ENCODE measurements around the gene MBNL2.

Gene MBNL2

DNA sequence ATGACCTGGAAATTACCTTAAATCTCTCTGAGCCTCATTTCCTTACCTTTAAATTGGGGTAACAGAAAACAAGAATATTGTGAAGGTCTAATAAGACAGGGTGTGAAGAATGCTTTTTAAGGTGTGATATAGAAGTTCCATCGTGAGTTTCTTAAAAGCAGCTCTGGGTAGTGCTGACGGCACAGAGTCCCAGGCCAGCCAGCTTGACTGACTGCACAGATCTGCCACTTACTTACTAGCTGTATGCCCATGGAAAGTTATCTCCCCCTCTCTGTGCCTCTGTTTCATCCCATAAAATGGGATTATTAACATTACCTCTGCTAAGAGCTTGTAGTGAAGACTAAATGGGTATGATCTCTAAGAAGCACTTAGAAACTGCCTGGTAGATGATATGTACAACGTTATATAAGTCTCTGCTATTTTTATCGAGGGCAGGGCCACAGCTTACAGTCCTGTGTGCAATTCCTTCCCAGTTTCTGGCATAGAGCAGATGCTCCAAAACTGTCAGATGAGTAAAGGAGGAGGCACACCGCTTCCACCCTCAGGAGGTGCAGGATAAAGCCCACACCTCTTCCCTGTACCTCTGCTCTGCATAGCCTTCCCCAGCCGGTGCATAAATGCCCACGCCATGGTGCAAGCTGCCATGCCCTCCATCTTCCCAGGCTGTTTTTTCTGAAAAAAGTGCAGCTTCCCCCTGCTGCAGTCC is 99.6 kb downstream of the MBNL2 start:
- Histone ChIP-seq H3K14ac (ENCODE audit: low read length) (no peak overlapping the region), H3K36me3 (replicated peaks in 1 of 2; ENCODE audit: control insufficient read depth in 2 of 2, insufficient read depth in 2 of 2, low read length in 2 of 2) (no peaks in the 10 kb centered on the region), H4K91ac (ENCODE audit: low read depth, low read length, poor library complexity) (no peak overlapping the region), H3K4me1 (ENCODE audit: control insufficient read depth in 2 of 2, insufficient read depth in 1 of 2, low read depth in 1 of 2, low read length in 2 of 2) (peaks cover 0 to 3% of the 10 kb centered on the region in 2 donors), H2BK15ac (ENCODE audit: low read length) (no peak overlapping the region), H3K23ac (ENCODE audit: low read depth, low read length, poor library complexity) (no peak overlapping the region), H3K27ac (replicated peaks; ENCODE audit: low read length) (no peak overlapping the region), H3K18ac (ENCODE audit: low read length) (peak overlapping the region; percentile 24), H3K9me3 (replicated peaks in 1 of 2; ENCODE audit: control insufficient read depth in 2 of 2, insufficient read depth in 1 of 2, low read depth in 1 of 2, low read length in 2 of 2) (no peaks in the 10 kb centered on the region), H2AFZ (ENCODE audit: low read length) (no peak overlapping the region), H3K79me1 (ENCODE audit: low read depth, low read length) (no peaks in the 10 kb centered on the region), H2BK12ac (ENCODE audit: low read length) (no peak overlapping the region), H3K27me3 (ENCODE audit: control insufficient read depth in 3 of 3, insufficient read depth in 3 of 3, low read depth in 1 of 3, low read length in 3 of 3) (no peaks in the 10 kb centered on the region), H3K4me3 (ENCODE audit: low read length in 2 of 2) (no peak overlapping the region), H3K4ac (ENCODE audit: low read length) (no peak overlapping the region), H4K8ac (ENCODE audit: low read depth, low read length) (no peak overlapping the region), H2BK120ac (ENCODE audit: low read depth, low read length) (no peak overlapping the region), H2AK5ac (ENCODE audit: low read depth, low read length) (no peak overlapping the region), H3K9ac (ENCODE audit: low read depth, low read length, poor library complexity) (no peak overlapping the region), H2BK5ac (ENCODE audit: low read length) (no peak overlapping the region), H3K4me2 (ENCODE audit: insufficient read depth, low read length, poor library complexity, severe bottlenecking) (no peak overlapping the region)
- DNase-seq (ENCODE audit: low spot score): no peak
- no CpG with 5 or more reads among the region's 7 CpGs for WGBS, 2 donors (ENCODE audit: extremely low coverage in 2 of 2, insufficient read length in 2 of 2, insufficient replicate concordance in 1 of 2)

DNA sequence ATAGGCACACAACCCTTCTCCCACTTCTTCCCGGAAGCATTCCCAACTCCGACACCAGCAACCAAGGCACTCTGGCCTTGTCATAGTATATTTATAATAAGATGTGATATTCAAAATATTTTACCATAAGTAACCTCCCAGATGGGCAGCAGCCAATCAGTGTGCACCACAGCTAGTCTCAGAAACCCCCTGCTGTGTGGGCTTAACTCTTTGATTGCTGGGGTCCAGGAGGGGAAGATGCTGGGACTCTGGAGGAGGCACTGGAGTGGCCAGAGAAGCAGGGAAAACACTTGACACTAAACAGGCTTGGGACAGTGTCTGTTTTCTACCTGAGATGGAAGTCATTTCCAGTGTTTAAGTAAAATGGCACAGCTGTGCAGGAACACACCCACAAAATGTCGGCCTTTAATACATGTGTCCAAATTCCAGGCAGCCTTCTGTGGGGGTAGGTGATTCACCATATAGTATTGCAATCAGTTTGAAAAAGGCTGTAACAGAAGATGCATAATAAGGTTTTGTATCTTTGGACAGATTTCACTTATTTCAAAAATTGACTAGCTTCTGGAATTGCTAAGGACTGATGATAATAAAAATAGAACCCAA is 100.7 kb downstream of the MBNL2 start:
- Histone ChIP-seq H3K27ac (replicated peaks; ENCODE audit: low read length) (no peak overlapping the region), H4K8ac (ENCODE audit: low read depth, low read length) (no peak overlapping the region), H4K91ac (ENCODE audit: low read depth, low read length, poor library complexity) (no peak overlapping the region), H3K14ac (ENCODE audit: low read length) (no peak overlapping the region), H3K4me1 (ENCODE audit: control insufficient read depth in 2 of 2, insufficient read depth in 1 of 2, low read depth in 1 of 2, low read length in 2 of 2) (peaks cover 0 to 7% of the 10 kb centered on the region in 2 donors), H3K4me2 (ENCODE audit: insufficient read depth, low read length, poor library complexity, severe bottlenecking) (no peak overlapping the region), H3K27me3 (ENCODE audit: control insufficient read depth in 3 of 3, insufficient read depth in 3 of 3, low read depth in 1 of 3, low read length in 3 of 3) (no peaks in the 10 kb centered on the region), H3K23ac (ENCODE audit: low read depth, low read length, poor library complexity) (no peak overlapping the region), H3K79me1 (ENCODE audit: low read depth, low read length) (no peaks in the 10 kb centered on the region), H2AK5ac (ENCODE audit: low read depth, low read length) (no peak overlapping the region), H3K9ac (ENCODE audit: low read depth, low read length, poor library complexity) (no peak overlapping the region), H3K36me3 (replicated peaks in 1 of 2; ENCODE audit: control insufficient read depth in 2 of 2, insufficient read depth in 2 of 2, low read length in 2 of 2) (no peaks in the 10 kb centered on the region), H2BK15ac (ENCODE audit: low read length) (no peak overlapping the region), H3K18ac (ENCODE audit: low read length) (no peak overlapping the region), H2BK5ac (ENCODE audit: low read length) (no peak overlapping the region), H3K4me3 (ENCODE audit: low read length in 2 of 2) (no peak overlapping the region), H2BK120ac (ENCODE audit: low read depth, low read length) (no peak overlapping the region), H2AFZ (ENCODE audit: low read length) (no peak overlapping the region), H3K4ac (ENCODE audit: low read length) (no peak overlapping the region), H2BK12ac (ENCODE audit: low read length) (no peak overlapping the region), H3K9me3 (replicated peaks in 1 of 2; ENCODE audit: control insufficient read depth in 2 of 2, insufficient read depth in 1 of 2, low read depth in 1 of 2, low read length in 2 of 2) (no peaks in the 10 kb centered on the region)
- WGBS, 2 donors (ENCODE audit: extremely low coverage in 2 of 2, insufficient read length in 2 of 2, insufficient replicate concordance in 1 of 2): no CpG with 5 or more reads among the region's 3 CpGs
- DNase-seq (ENCODE audit: low spot score): no peak

DNA sequence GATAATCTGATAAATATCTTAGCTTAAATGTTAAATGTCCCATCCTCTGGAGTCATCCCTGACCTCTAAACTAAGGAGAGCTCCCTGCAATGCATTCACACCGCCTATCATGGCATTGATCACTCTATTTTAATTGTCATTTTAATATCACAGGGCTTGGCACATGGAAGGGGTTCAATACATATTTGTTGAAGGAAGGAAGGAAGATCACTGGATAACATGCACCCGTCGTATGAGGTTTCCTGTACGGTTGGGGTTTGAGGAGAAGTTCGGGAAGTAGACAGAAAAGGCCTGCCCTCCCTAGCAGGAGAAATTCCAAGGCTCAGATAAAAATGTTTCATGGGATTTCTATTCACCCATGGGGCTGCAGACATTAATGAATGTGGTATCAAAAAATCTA is 102.0 kb downstream of the MBNL2 start:
- no peak overlapping the region for H3K4me3 ChIP-seq (ENCODE audit: low read length in 2 of 2)
- no peaks in the 10 kb centered on the region for H3K79me1 ChIP-seq (ENCODE audit: low read depth, low read length)
- no peaks in the 10 kb centered on the region for H3K27me3 ChIP-seq (ENCODE audit: control insufficient read depth in 3 of 3, insufficient read depth in 3 of 3, low read depth in 1 of 3, low read length in 3 of 3)
- H2BK12ac ChIP-seq (ENCODE audit: low read length): no peak overlapping the region
- no CpG with 5 or more reads among the region's 5 CpGs for WGBS, 2 donors (ENCODE audit: extremely low coverage in 2 of 2, insufficient read length in 2 of 2, insufficient replicate concordance in 1 of 2)
- no peak overlapping the region for H4K91ac ChIP-seq (ENCODE audit: low read depth, low read length, poor library complexity)
- H3K23ac ChIP-seq (ENCODE audit: low read depth, low read length, poor library complexity): no peak overlapping the region
- no peak overlapping the region for H3K18ac ChIP-seq (ENCODE audit: low read length)
- no peak overlapping the region for H3K14ac ChIP-seq (ENCODE audit: low read length)
- H3K4me1 ChIP-seq (ENCODE audit: control insufficient read depth in 2 of 2, insufficient read depth in 1 of 2, low read depth in 1 of 2, low read length in 2 of 2): peaks cover 3 to 10% of the 10 kb centered on the region in 2 donors
- H2AK5ac ChIP-seq (ENCODE audit: low read depth, low read length): no peak overlapping the region
- no peak overlapping the region for H2BK15ac ChIP-seq (ENCODE audit: low read length)
- no peaks in the 10 kb centered on the region for H3K36me3 ChIP-seq (replicated peaks in 1 of 2; ENCODE audit: control insufficient read depth in 2 of 2, insufficient read depth in 2 of 2, low read length in 2 of 2)
- H2AFZ ChIP-seq (ENCODE audit: low read length): no peak overlapping the region
- DNase-seq (ENCODE audit: low spot score): no peak
- no peak overlapping the region for H3K4me2 ChIP-seq (ENCODE audit: insufficient read depth, low read length, poor library complexity, severe bottlenecking)
- no peaks in the 10 kb centered on the region for H3K9me3 ChIP-seq (replicated peaks in 1 of 2; ENCODE audit: control insufficient read depth in 2 of 2, insufficient read depth in 1 of 2, low read depth in 1 of 2, low read length in 2 of 2)
- no peak overlapping the region for H3K4ac ChIP-seq (ENCODE audit: low read length)
- H2BK120ac ChIP-seq (ENCODE audit: low read depth, low read length): no peak overlapping the region
- no peak overlapping the region for H3K9ac ChIP-seq (ENCODE audit: low read depth, low read length, poor library complexity)
- H3K27ac ChIP-seq (replicated peaks; ENCODE audit: low read length): no peak overlapping the region
- no peak overlapping the region for H4K8ac ChIP-seq (ENCODE audit: low read depth, low read length)
- H2BK5ac ChIP-seq (ENCODE audit: low read length): no peak overlapping the region

DNA sequence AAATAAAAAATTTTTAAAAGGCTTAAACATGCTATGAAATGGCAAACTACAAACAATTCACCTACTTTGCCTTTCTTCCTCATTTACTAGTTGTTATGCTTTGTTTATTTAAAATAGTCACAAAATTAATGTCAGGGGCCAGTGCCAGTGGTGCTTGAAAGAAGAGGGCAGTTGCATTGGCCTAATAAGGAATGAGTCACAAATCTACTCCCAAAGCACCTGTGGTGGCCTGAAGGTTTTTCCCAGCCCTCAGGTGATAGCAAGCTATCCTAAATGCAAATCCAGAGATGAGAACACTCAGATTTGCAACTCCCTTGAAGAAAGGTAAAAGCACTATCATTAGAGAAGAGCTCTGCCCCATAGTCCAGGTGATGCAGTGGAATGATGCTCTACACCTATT is 103.6 kb downstream of the MBNL2 start:
- Histone ChIP-seq H2BK120ac (ENCODE audit: low read depth, low read length) (no peak overlapping the region), H3K4me1 (ENCODE audit: control insufficient read depth in 2 of 2, insufficient read depth in 1 of 2, low read depth in 1 of 2, low read length in 2 of 2) (peaks cover 3 to 15% of the 10 kb centered on the region in 2 donors), H3K36me3 (replicated peaks in 1 of 2; ENCODE audit: control insufficient read depth in 2 of 2, insufficient read depth in 2 of 2, low read length in 2 of 2) (no peaks in the 10 kb centered on the region), H3K9me3 (replicated peaks in 1 of 2; ENCODE audit: control insufficient read depth in 2 of 2, insufficient read depth in 1 of 2, low read depth in 1 of 2, low read length in 2 of 2) (no peaks in the 10 kb centered on the region), H2AK5ac (ENCODE audit: low read depth, low read length) (no peak overlapping the region), H2BK12ac (ENCODE audit: low read length) (no peak overlapping the region), H3K4me3 (ENCODE audit: low read length in 2 of 2) (no peak overlapping the region), H4K91ac (ENCODE audit: low read depth, low read length, poor library complexity) (no peak overlapping the region), H3K23ac (ENCODE audit: low read depth, low read length, poor library complexity) (no peak overlapping the region), H3K18ac (ENCODE audit: low read length) (no peak overlapping the region), H3K14ac (ENCODE audit: low read length) (no peak overlapping the region), H2BK5ac (ENCODE audit: low read length) (no peak overlapping the region), H3K4me2 (ENCODE audit: insufficient read depth, low read length, poor library complexity, severe bottlenecking) (no peak overlapping the region), H2BK15ac (ENCODE audit: low read length) (no peak overlapping the region), H3K4ac (ENCODE audit: low read length) (no peak overlapping the region), H3K79me1 (ENCODE audit: low read depth, low read length) (no peaks in the 10 kb centered on the region), H4K8ac (ENCODE audit: low read depth, low read length) (no peak overlapping the region), H2AFZ (ENCODE audit: low read length) (no peak overlapping the region), H3K27ac (replicated peaks; ENCODE audit: low read length) (no peak overlapping the region), H3K27me3 (ENCODE audit: control insufficient read depth in 3 of 3, insufficient read depth in 3 of 3, low read depth in 1 of 3, low read length in 3 of 3) (no peaks in the 10 kb centered on the region), H3K9ac (ENCODE audit: low read depth, low read length, poor library complexity) (no peak overlapping the region)
- DNase-seq (ENCODE audit: low spot score): no peak

Measured in neuronal stem cell (in vitro differentiated cells).